GM21529 (cell line): ENCODE measurements around the gene PIP5K1C.

Experiments used
- ATAC-seq: cut with Tn5 transposase; IDR thresholded peaks from one replicate; pipeline ENCODE4 v1.9.1; 2021; ENCODE audit not compliant: unreplicated experiment

Gene PIP5K1C

DNA sequence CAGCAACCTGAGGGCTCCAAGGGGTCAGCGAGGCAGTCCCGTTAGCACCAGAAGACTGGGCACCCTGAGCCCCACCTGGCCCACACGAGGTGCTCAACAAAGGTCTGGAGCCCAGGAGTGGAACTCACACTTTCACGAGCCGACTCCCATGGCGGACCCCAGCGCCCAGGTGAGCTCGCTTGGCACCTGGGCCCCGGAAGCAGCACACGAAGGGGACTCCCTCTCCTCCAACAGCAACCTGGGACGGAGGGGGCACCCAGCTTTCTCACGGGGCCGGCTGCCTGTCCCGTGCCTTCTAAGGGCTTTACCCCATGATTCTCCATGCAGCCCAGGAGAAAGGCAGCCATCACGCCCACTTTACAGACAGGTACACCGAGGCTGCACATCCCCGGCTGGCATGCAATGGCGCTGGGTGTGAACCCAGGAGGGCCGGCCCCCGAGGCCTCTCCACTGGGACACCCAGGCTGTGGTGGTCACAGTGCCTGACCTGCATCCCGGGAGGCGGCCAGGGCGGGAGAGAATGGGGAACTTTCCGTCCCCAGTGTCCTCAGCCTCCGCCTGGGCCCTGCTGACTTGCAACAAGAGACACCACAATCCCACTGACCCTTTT, 5.0 kb downstream of the PIP5K1C start:
- ATAC-seq: no peak

DNA sequence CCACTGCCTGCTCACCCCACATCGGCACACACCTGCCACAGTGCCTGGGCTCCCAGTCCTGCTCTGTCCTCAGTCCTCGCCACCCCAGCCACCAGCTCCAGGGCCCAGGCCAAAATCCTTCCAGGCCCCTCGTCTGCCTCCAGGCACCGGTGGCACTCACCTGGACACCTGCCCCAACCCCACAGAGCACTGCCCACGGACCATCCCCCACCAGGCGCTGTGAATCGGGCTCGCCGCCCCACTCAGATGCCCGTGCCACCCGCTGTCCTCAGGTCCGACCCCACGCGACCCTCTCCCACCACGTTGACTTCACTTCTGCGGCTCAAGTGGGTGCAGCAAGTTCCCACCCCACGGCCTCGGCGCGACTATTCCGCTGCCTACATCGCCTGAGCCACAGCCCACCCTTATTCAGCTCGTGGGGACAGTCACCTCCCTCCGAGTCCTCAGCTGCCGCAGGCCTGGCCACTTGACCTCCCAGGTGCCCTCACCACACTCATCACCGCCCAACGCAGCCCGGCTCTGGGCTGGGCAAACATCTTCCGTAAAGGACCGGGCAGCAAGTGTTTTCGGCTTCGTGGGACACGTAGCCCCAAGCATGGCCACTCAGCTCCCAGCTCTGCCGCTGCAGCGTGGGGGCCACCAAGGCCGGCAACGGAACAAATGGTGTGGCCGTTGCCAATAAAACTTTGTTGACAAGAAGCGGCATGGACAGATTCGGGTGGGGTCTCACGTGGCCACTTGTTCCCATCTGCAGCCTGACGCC, 5.7 kb downstream of the PIP5K1C start:
- no peak for ATAC-seq

DNA sequence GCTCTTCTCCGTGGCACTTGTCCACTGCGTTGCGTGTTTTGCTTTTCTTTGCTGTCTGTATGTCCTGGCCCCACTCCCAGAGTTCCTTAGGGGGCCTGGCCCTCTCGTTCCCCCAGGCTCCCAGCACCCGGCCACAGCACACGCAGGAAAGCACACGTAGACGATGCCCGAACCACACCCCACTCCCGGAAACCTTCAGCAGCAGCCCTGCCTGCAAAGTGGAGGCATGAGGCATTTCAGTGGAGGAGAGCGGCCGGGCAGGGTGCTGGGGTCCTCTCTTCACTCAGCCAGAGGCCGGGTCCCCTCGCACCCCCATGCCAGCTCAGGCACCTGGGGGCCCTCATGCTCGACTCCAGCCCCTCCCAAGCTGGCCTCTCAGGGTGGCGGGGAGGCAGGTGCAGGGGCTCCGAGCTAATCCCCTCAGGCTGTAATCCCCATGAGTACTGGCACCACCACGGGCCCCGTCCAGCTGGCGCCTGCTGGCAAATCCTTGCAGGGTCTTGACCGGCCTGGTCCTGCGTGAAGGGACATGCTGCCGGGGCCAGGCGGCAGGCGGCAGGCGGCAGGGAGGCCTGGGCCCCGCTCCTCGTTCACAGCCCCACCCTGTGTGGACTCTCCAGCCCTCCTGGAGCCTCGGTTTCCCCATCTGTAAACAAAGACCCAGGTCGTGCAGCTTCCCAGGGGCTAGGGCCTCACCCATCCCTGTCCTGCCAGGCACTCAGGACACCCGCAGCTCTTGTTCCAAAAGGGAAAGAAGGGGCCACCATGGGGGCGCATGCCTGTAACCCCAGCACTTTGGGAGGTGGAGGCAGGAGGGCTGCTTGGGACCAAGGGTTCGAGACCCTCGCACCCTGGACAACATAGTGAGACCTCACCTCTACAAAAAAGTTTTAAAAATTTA, 7.0 kb downstream of the PIP5K1C start:
- ATAC-seq: no peak

DNA sequence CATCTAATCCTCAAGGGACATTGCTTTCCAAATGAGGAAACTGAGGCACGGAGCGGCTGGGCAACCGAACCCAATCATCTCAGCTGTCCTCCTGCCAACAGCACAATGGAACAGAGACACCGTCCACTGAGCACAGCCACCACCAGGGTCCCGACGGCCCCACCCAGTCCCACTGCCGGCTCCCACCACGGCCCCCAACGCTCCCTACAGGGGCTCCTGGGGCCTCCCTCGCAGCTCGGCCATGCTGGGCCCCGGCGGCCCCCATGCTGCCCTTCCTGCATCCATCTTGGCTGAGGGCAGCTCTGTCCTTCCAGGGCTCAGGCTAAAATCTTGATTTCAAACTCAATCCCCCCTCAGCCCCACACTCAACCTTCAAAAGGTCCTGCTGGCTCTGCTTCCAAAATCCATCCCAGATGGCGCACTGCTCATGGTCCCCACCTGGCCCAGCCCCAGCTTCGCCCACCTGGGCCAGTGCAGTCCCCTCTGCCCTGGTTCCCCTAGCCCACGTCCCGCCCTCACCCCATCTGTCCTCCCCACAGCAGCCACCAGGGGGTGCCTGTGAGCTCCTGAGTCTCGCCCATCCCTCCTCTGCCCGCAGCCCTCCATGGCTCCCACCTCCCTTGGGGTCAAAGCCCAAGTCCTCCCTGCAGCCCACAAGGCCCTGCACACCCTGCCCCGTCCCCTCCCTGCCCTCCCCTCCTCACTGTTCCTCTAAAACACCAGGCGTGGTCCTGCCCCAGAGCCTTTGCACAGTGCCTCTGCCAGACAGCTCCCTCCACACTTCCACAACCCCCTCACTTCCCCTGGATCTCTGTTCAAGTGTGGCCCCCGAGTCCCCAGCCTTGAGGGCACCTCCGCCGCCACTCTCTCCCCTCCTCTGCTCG, 7.9 kb downstream of the PIP5K1C start:
- no peak for ATAC-seq

DNA sequence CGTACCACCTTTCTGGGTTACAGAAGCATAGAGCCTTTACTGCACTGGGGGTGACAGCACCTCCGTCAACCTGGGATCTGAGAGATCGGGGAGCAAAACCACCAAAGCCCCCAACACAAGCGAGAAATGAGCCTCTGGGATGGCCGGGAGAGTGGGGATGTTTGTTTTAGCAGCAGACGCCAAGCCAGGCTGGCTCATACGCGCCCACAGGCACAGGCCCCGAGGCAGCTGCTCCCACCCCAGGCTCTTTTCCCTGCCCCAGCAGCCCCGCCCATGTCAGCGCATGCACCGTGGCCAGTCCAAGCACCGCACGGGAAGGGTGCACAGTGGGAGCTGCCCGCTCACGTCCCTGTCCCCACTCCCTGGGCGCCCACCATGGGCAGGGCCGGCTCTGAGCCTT, 8.5 kb downstream of the PIP5K1C start:
- ATAC-seq: no peak

DNA sequence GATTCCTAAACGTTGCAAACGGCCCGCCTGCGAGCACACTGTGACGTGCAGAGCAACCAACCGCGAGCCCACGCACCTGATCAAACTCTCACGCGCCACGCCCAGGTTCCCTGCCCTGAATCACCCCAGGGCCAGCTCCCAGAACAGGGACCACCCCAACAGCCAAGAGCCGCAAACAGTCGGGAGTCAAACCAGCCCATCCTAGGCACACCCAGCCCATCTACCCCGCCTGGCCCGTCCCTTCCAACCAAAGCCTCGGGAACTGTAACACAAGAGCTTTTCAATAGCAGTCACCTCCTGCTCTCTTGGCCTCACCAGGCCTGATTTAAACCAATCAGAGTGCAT, 8.9 kb downstream of the PIP5K1C start:
- ATAC-seq: no peak

DNA sequence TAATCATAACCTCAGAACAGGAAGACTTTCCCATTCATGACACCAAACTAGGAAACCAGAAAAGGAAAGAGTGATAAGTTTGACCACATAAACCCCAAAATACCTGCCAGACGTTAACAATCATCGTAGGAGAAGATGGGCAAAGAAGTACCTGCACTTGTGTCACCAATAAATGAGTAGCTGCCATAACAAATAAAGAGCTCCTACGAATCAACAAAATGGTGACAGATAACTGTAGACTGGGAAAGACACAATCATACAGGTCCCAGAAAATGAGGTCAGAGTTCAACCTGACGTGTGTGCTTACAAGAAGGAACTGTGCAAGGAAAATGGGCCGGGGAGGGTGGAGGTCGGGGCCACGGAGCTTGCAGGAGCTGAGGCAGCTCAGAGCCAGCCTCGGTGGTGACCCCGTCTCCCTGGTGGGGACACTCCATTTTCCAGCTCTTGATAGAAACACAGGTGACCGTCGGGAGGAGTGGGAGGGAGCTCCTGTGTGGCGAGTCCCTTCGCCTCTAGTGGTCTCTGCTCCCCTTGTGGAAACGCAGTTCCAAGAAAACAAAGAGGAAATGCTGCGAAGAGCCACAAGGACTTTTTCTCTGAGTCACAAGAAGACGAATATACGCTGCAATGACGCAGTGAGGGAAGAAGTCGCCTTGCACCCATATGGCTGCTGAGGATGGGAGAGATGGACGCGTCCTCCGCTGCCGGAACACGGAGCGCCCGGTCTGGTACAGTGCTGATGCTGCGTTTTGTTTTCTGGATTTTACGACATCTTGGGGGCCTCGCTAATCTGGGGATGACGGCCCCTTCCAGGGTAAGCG, 9.5 kb downstream of the PIP5K1C start:
- no peak for ATAC-seq

DNA sequence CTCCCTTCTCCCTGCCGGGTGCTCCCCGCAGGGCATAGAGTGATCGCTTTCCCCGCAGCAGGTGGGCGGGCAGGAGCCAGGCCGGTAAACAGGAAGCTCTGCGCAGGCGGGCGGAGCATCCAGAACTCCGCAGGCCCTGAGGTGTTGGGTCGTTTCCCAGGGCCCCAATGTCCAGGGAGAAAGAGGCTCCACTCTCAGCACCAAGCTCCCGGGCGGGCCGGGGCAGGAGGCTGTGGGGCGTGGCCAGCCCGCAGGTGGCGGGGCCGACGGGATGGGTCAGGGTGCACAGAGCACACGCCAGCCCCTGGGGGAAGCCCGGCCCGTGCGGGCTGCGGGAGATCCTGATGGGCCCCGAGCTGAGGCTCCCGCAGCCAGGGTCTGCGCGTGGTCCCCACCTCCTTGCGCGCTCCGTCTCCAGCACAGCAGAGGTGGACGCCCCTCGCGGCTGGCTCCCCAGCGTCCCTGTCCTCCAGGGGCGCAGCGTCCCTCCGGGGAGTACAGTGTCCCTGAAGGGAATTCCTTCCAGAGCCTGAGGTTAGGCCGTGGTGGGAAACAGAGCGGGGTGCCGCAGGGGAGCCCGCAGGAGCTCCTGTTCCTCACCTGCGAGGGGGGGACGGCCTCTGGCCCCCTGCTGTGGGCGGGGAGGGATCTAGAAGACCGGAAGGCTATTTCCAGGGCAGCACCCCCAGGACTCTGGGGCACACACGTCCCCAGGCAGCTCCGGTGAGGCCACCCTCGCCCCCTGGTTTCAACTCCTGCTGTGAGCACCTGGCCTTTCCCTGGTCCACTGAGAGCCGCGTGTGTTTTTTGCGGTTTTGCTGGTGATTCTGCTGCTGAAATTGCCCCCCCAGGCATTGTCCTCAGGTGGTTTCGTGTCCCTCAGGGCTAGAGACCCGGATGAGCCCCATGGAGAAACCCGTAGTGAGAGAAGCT, 12.2 kb downstream of the PIP5K1C start:
- peak; percentile 39 for ATAC-seq

DNA sequence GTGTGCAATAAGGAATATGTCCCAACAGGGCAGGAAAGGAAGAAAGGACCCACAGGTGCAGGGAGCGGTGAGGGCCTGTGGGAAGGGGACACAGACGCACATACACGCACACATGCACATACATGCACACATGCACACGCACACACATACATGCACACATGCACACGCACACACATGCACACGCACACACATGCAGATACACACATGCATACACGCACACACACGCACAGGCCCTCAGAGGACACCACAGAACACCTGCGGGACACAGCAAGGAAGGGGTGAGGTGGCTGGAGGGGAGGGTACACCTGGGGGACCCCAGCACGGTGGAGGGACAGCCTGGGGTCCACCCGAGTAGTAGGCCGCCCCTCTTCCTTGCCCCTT, 12.9 kb downstream of the PIP5K1C start:
- ATAC-seq: no peak

DNA sequence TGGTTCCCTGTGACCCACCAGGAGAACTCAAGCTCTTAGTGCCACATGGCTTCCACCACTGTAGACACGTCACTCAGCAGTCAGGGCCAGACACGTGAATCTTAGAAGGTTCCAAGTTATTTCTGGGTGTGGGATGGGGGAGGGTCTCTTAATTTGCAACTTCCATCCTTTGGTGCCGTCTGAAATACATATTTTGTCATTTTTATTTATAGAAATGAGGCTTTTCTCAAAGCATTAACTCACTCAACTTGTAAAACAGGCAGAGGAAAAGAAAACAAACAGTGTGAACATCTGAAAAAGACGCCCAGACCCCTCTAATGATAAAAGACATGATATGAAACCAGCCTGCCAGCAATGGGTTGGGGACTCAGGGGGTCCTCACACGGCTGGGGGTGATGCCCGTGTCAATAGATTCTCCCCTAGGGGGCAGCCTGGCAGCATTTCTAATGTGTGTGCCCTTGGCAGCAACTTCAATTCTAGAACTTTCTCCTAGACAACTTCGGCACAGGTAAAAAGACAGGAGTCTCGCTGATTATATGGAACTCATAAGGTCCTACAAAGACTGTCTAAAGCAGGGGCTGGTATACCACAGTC, 15.4 kb downstream of the PIP5K1C start:
- no peak for ATAC-seq

DNA sequence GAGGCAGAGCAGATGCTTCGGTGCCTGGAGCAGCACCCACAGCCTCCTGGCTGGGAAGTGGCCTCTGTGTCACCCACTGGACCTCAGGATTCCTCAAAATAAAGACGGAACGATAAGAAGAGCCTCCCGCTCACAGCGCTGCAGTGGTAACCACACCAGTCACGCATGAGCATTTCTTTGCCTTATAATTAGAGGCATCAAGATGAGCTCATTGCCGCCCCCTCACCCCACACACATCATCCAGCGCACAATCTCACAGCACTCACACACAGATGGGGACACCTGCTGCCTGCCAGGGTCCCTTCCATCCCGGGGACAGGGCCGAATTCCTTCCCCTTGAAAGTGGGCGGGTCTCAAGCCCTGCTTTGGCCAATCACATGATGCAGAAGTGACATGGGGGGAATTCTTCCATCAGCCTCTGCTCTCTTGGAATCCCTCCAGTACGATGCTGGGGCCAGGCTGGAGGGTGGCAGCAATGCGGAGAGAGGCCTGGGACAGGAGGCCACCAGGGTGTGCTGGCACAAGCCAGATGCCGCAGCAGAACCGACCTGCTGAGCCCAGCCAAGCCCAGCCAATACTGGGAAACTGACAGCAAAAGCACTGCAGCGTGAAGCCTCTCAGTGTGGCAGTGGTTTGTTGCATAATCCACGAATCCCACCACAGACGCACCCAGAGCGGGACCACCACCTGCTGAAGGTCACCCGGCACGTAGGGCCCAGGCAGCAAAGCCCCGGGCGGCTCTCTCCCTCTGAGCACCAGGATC, 16.0 kb downstream of the PIP5K1C start:
- no peak for ATAC-seq

DNA sequence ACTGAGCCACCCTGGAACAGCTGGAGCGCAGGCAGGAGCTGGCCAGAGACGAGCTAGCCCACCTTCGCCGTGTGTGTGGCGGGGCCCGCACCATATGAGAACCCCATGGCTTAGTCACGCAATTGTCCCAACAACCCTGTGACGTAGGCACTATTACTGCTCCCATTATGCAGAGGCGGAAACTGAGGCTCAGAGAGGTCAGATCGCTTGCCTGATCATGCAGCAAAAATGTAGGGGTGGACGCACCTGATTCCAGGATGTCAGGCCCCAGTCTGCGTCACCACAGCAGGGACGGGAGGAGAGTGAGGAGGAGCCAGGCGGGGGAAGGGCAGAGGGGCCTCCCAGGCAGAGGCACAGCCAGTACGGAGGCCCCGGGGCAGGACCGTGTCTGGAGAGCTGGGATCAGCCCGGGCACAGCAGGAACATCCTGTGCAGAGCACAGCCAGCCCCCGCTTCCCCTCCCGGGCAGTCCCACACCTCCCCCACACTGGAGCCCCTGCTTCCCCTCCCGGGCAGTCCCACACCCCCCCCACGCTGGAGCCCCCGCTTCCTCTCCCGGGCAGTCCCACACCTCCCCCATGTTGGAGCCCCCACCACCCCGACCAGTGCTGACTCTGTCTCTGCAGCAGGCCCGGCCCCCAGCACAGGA, 16.7 kb downstream of the PIP5K1C start:
- no peak for ATAC-seq

DNA sequence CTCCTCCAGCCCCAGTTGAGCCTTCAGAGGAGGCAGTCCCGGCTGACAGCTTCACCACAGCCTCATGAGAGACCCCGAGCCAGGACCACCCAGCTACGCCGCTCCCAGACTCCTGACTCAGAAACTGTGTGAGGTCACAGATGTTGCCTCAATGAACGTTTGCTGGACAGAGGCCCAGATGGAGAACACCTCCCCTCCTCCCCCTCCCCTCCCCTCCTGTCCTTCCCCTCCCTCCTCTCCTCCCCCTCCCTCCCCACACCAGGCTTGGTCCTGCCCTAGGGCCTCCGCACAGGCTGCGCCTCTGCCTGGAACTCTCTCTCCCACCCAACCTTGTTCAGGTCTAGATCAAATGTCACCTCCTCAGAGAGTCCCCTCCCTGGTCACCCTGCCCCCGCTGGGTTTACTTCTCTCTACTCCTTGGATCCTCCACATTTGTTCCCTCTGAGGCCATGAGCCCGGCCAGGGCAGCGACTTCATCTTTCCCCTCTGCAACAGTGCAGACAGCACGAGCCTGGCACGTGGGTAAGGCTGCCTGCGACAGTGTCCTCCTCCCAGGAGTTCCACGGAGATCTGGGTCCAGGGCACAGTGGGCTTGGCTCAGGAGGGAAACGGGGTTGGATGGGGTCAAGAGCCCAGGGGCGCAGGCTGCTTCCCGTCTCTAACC, 17.4 kb downstream of the PIP5K1C start:
- ATAC-seq: no peak

DNA sequence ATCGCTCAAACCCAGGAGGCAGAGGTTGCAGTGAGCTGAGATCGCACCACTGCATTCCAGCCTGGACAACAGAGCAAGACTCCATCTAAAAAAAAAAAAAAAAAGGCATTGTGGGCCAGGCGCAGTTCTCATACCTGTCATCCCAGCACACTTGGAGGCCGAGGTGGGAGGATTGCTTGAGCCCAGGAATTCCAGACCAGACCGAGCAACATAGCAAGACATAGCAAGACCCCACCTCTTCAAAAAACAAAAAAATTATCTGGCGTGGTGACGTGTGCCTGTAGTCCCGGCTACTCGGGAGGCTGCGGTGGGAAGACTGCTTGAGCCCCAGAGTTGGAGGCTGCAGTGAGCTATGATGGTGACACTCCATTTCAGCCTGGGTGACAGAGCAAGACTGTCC, 18.0 kb downstream of the PIP5K1C start:
- ATAC-seq: no peak

DNA sequence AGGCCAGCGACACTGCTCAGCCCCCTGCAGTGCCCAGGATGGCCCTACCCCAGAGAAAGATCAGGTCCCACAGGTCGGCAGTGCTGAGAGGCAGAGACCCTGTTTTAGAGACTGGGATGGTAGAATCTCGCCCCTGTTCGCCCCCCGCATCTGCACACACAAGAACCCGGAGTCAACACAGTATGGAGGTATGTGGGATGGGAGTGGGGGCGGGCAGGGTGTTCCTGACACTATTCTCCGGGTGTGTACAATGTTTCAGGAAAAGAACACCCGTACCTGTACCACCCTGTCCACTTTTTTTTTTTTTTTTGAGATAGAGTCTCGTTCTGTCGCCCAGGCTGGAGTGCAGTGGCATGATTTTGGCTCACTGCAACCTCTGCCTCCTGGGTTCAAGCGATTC, 19.3 kb downstream of the PIP5K1C start:
- no peak for ATAC-seq

DNA sequence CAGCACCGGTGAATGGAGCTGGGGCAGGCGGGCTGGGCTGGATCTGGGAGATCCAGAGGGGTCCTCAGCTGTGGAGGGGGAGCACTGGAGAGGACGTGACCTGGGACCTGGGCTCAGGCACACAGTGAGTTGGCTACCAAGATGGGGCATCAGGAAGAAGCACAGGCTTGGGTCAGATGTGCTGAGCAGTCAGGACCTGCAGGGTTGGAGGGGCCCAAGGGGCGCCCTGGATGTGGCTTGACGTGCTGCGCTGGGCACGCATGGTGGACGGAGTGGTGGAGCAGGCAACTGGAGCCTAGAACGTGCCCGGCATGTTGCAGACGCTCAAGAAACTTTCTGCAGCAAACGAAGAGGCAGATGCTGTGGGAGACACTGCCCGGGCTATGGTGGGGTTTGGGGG, 20.7 kb downstream of the PIP5K1C start:
- ATAC-seq: no peak

DNA sequence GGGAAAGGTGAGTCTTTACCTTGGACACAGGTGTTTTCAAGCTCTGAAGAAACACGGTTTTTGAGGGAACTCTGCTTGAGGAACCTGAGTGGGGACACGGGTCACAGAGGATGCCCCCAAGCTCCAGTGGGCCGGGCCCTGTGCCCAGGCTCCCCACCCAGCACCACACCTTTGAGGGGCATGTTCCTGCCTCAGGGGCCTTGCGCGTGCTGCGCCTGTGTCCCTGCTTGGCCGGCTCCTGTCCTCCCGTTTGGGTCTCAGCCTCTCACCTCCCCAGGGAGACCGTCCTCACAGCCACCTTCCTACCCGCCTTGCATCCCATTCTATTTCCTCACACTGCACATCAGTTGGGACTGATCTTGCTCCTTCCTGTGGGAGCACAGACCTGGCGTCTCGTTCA, 21.1 kb downstream of the PIP5K1C start:
- no peak for ATAC-seq
